Fibroblast of skin of left biceps (primary cell): ENCODE measurements around the gene MAP3K12.
"Not testable (repeated sequence)": the region's sequence is repeated elsewhere in the genome, so short reads cannot be mapped to it uniquely, and the experiment has no call there.

Source experiments
- DNase-seq, 2 experiments: peaks; one replicate each; pipeline ENCODE4 v3.0.0-alpha.2; 2013; ENCODE audit warnings: low read depth in 2 of 2

MAP3K12 gene

DNA sequence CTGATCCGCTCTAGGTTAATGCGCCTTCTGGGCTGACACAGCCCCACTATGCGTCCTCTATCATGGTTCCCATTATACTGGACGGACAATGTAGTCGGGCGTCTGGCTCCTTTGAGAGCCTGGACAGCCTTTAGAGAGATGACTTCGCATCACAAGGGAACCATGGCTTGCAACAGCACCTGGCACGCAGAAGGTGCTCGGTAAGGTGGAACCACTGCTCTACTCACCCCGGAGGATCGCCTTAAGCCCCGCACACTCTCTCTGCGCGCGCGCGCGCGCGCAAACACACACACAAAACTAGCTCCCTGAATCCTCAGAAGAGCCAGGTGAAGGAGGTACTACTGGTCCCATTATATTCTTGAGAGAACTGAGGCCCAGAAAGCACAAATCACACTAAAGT lies 7.1 kb downstream of the MAP3K12 start:
- no peak for DNase-seq

DNA sequence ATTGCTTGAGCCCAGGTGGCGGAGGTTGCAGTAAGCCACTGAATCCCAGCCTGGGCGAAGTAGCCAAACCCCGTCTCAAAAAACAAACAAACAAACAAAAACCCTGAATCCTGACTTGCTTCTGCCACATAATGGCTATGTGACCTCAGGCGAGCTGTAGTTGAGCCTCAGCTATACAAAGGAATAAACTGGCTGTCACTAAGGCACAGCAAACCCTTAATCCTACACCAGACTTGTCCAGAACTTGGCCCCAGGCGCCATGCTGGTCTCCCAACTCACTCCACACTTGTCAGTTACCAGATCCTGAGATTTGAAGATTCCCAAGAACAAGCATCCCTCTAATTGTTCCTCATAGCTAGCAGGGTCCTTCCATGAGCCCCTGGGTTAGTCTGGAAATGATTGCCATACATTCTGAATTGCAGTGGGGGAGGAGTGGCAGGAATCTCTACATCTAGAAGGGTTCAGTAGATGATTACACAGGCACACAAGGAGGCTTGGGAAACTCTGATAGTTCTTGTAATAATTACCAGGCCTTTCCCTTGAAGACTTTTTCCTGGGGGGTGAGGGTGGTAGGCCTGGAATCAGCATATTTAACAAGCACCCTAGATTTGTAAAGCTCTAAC lies 9.9 kb downstream of the MAP3K12 start:
- DNase-seq: no peak

GRCh38 chr12:53486736-53487487 lies 12.3 kb downstream of the MAP3K12 start:
- no peak for DNase-seq

DNA sequence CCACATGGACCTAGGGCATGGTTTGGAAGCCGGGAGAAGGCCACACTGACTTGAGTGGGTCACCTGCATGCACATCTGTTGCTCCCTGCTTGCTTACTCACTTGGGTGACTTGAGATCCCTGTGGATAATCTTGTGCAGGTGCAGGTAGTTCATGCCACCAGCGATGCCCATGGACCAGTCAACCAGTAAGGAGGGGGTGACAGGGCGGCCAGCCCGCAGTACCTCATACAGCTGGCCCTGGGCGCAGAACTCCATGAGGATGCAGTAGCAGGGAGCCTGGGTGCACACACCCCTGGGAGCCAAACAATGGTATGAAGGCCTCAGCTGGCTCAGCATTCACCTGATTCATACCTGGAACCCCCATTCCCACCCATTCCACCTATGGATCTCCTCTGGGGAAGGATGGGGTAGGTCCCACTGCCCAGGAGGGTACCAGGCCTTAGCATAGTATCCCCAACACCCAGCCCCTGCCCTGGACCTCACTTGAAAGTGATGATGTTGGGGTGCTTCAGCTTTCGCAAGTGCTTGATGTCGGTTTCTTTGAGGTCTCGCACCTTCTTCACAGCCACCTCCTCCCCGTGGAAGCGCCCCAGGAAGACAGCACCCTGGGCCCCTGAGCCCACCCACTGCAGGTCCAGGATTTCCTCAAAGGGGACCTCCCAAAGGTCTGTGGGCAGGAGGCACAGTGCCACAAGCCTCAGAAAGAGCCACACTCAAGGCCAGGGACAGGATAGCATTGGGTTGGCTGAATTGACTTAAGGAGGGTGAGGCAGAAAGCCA lies 13.1 kb downstream of the MAP3K12 start:
- no peak for DNase-seq

DNA sequence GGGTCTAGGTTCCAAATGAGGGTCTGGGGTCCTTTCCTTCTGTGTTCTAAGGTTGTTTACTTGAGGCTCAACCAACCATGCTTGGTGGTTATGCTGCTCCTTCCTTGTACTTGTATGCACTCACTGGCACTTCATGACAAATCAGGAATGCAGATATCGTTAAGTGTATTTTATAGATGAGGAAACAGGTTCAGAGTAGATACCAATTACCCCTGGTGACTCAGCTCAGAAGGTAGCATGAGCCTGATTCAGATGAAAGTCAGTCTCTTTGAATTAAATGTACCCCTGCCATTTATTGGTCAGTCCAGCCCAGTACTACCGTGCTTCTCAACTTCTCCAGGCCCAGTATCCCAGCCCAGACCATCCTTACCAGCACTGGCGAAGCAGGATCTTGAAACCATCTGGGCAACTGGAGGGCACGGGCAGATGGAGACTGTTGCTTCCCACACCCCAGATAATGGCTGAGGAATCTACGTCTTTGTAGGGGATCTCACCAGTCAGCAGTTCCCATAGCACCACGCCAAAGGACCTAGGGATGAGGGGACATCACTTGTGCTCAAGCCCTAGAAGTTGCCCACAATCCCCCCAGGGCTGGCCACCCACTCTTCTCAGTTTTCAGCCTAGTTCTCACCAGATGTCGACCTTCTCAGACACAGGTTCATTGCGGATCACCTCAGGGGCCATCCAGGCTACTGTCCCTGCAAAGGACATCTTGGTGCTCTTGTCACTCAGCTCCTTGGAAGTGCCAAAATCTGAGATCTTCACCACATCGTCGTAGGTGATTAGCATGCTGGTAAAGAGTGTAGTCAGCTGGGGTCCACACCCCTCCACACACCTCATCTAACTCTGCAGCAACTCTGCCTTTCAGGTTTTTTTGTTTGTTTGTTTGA lies 14.3 kb downstream of the MAP3K12 start:
- DNase-seq: no peak

DNA sequence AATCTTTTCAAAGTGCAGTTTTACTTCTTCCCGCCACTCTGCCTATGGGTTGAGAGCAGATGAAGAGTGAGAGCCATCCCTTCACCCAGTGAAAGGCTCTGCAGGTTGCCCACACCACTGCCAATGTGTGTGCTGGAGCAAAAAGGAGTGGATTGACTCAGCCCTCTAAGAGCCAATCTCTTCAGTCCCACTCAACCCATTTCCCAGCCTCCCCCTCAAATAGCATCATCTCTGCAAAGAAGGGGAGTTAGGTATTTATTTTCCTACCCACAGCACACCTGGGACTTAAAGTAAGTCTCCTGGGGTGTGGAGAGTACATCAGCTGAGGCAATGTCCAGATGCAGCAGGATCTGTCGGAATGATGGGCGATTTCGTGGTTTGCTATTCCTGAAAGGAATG lies 15.3 kb downstream of the MAP3K12 start:
- no peak for DNase-seq

DNA sequence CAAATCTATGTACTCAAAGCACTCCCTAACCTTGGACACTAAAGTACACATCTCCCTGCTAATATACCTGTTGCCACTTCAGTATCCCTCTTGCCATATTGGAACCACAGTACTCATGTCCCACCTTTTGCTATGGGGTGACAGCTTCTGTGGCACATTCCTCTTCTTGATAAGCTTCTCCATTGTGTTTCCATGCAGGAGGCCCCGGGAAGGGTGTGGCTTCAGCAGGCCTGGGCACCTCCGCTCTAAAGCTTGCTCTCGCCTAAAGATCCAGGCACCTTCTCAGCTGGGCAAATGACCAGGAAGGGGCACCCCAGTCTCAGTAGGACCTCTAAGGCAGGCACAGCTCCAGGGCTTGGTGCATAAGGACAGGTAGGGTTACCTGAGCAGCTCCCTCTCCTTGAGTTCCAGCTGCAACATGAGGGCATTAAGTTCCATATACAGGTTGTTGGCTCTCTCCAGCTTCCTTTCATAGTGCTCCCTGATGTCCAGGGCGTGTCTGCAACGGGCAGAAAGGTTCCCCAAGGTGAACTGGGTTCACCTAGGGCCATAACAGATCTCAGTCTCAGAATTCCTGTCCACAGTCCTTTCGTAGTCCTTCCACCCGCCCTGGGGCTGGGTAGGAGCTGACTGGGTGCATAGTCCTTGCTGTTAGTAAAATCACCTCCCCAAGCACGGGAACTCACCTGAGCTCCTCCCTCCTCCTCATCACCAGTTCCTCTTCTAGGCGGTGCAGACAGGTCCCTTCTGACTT lies 15.9 kb downstream of the MAP3K12 start:
- no peak for DNase-seq

DNA sequence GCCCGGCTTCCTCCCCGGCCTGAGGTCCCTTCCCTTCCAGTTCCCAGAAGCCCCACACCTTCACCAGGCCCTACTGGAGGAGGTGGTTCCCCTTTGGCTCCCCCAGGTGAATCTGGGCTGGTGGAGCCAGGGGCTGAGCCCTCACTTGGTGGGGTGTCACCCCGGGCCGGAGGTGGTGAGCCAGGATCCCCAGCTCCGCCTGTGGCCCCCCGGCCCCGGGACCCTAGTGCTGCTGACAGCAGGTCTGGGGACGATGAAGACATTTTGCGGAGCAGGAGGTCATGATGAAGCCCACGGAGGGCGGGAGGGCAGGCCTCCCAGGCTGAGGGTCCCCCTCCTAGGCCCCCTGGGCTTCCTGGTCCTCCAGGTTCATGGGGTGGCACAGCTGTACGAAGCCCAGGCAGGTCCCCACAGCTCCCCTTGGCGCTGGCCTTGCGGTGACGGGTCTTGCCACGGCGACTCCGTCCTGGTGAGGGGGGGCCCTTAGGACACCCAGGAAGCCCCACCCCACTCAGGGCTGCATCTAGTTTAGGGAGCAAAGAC lies 16.6 kb downstream of the MAP3K12 start:
- no peak for DNase-seq

- DNase-seq: no peak
Observed at GRCh38 chr12:53481939-53482586, 17.2 kb downstream of the MAP3K12 start.

DNA sequence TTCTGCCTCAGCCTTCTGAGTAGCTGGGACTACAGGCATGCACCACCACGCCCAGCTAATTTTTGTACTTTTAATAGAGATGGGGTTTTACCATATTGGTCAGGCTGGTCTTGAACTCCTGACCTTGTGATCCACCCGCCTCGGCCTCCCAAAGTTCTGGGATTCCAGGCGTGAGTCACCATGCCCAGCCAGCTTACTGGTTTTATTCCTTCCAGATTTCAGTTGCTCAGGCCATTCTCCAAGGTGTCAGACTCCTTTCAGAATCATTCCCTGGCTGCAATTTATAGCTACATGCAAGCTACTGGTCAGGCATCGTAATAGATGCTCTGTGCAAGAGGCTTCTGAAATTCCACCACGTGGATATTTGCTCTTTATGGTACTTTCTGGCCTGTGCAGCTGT lies 17.8 kb downstream of the MAP3K12 start:
- not testable (repeated sequence) for DNase-seq

GRCh38 chr12:53480491-53481442 lies 18.5 kb downstream of the MAP3K12 start:
- no peak for DNase-seq

DNA sequence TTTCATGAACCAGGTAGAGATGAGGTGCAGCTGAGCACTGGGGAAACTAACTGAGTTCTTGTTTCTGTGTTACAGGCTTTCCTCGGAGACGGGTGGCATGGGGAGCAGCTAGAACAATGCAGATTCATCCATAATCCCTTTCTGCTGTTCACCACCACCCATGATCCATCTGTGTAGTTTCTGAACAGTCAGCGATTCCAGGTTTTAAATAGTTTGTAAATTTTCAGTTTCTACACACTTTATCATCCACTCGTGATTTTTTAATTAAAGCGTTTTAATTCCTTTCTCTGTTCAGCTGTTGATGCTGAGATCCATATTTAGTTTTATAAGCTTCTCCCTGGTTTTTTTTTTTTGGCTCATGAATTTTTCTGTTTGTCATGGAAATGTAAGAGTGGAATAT lies 19.9 kb downstream of the MAP3K12 start:
- DNase-seq: no peak

DNA sequence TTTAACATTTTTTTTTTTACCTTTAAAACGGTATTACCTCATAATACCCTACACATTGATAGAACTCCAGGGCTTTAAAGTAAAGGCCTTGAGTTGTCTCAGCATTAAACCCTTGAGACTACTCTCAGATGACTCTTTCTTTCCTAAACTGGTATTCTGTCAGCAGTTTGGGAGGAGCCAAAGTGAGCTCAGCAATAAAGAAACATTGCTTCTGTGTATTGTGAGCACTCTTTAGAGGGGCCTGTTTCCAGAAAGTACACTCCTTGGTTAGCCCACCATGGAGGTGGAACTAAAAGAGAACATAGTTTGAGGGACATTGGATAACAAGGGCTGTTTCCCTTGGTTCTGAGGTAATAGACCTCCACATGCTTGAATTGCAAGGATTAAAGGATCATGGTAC lies 20.4 kb downstream of the MAP3K12 start:
- no peak for DNase-seq

DNA sequence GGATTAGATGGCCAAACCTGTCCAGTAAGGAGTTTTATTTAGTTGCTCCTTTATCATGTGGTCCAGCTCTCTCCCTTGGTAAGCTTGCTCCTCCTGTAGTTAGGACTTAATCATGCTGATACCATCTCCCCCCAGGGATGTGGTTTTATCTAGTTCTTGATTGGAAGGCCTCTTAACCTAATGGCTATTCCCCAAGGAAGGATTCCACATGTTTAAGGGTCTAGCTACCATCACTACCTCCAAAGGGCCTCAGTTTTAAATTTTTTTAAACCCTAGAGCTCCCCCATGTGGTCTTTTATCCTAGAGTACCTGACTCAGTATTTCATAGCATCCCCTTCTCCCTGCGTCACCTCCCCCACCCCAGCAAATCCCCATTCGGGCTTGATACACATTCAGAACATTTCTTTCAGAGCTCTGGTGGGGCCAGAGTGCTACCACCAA lies 22.5 kb downstream of the MAP3K12 start:
- no peak for DNase-seq

DNA sequence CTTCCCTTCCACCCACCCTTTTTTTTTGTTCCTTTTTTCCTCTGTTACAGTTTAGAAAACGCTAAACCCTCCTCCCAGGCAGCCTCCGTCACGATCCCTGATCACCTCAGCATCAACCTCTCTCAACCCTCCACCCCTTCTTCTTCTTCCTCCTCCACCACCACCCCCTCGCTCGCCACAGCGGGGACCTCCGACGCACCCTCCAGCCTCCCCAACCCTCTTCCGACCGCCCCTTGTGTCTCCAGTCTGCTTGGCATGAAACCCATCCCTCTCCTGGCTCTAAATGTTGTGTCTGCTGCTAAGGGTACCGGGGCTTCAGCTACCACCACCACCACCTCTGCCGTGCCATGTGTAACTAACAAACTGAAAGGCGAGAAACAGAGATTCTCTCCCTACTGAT lies 24.4 kb downstream of the MAP3K12 start:
- no peak for DNase-seq

DNA sequence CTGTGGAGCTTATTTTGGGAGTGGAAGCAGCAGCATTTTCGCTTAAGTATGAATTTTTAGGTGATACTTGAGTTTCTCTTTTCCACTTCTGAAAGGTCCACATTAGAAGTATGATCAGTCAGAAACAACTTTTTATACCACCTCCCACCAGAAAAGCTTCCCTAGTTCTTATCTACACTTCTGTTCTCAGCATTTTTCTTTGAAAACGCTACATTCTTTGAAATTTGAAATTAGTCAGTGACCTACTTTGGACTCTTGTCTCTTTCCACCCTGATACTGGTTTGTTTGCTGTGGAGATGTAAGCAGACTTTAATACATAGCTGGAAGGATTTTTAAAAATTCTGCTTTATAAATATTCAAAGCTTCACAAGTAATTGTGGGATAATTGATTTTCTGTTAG lies 25.2 kb downstream of the MAP3K12 start:
- no peak for DNase-seq

GRCh38 chr12:53472056-53472582 lies 27.1 kb downstream of the MAP3K12 start:
- DNase-seq: no peak

GRCh38 chr12:53468282-53468681 lies 31.0 kb downstream of the MAP3K12 start:
- no peak for DNase-seq

DNA sequence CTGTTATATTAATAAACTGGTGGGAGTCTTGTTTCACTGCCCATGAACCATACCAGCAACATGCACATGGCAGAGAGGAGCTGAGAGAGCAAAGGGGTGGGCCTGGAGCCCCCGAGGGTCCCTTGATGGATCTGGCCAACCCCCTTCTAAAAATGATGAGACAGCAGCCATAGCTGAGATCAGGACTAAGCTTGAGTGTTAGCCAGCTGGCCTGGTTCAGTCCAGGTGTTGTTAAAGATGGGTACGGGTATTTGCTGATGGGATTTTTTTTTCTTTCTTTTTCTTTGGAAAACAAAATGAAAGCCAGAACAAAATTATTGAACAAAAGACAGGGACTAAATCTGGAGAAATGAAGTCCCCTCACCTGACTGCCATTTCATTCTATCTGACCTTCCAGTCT lies 31.4 kb downstream of the MAP3K12 start:
- no peak for DNase-seq
